Measurements from ENCODE around the gene BRF1.

DNA sequence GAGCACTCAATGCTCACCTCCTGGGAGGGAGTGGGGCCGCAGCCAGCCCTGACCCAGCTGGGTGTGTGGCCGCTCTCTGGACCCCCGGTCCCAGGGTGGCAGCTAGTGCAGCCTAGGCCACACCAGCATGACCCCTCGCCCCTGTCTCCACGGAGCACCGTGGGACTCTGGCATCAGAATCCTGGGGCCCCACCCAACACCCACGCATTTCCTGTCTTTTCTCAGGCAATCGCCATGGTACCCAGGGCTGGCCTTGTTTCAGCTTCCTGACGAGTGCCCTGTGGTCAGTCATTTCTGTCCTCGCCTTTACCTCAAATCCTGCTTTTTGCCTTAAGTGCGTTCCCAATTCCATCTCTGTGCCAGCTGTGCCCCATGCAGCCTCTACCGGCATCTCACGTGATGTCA, 29.7 kb upstream of the BRF1 start:
- TF ChIP-seq, protein P1, sequence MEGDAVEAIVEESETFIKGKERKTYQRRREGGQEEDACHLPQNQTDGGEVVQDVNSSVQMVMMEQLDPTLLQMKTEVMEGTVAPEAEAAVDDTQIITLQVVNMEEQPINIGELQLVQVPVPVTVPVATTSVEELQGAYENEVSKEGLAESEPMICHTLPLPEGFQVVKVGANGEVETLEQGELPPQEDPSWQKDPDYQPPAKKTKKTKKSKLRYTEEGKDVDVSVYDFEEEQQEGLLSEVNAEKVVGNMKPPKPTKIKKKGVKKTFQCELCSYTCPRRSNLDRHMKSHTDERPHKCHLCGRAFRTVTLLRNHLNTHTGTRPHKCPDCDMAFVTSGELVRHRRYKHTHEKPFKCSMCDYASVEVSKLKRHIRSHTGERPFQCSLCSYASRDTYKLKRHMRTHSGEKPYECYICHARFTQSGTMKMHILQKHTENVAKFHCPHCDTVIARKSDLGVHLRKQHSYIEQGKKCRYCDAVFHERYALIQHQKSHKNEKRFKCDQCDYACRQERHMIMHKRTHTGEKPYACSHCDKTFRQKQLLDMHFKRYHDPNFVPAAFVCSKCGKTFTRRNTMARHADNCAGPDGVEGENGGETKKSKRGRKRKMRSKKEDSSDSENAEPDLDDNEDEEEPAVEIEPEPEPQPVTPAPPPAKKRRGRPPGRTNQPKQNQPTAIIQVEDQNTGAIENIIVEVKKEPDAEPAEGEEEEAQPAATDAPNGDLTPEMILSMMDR (IDR thresholded peaks at IDR 0.05): no peak
- TF ChIP-seq EP300 (IDR thresholded peaks at IDR 0.05) (no peak), POLR2A (IDR thresholded peaks at IDR 0.05) (no peak)
